ENCODE data around the gene UBXN11. TPM values are rescaled to one million over a fixed set of nuclear protein-coding genes. Genes with fewer than 3 reads are reported as not detected.

UBXN11 gene
- total and polyA plus RNA-seq, 2 of the 13 experiments (the other 11 are each of a cell fraction or from before 2014, with no cell fraction given), result 9.3 to 10.4 TPM

GRCh38 chr1:26233903-26234643 lies 72.4 kb downstream of the UBXN11 start, which contains the start of gene CEP85 (continued):
- TF ChIP-seq ZHX1 (CRISPR knock-in tag; IDR thresholded peaks at IDR 0.05; ENCODE audit: low read depth) (no peak), CENPT (CRISPR knock-in tag; IDR thresholded peaks at IDR 0.05; ENCODE audit: low read depth) (no peak; the same call in none of the 2 replicates), ZNF83 (CRISPR knock-in tag; IDR thresholded peaks at IDR 0.05; ENCODE audit: borderline replicate concordance) (peak; percentile 22), ZNF224 (CRISPR knock-in tag; IDR thresholded peaks at IDR 0.05) (peak; percentile 87; the same call in 1 of the 2 replicates), RAD21 (CRISPR knock-in tag; IDR thresholded peaks at IDR 0.05) (peak; percentile 82), ZNF784 (CRISPR knock-in tag; IDR thresholded peaks at IDR 0.05; ENCODE audit: borderline replicate concordance) (peak; percentile 49; the same call in 1 of the 2 replicates), TBL1XR1 (IDR thresholded peaks at IDR 0.05; ENCODE audit: borderline replicate concordance, low read length, partially characterized antibody) (peak; percentile 10), TFDP2 (CRISPR knock-in tag; IDR thresholded peaks at IDR 0.05) (peak; percentile 91), NBN (conservative IDR thresholded peaks at IDR 0.05) (no peak), ZNF280B (CRISPR knock-in tag; IDR thresholded peaks at IDR 0.05; ENCODE audit: borderline replicate concordance) (peak; percentile 77), ZNF335 (CRISPR knock-in tag; IDR thresholded peaks at IDR 0.05) (no peak), SNRNP70 (IDR thresholded peaks at IDR 0.05; ENCODE audit: low read depth, low read length) (no peak), PRMT3 (CRISPR knock-in tag; IDR thresholded peaks at IDR 0.05; ENCODE audit: borderline replicate concordance, low read depth) (no peak; the same call in 1 of the 2 replicates), CBX2 (IDR thresholded peaks at IDR 0.05; ENCODE audit: low read depth, low read length) (no peak), CBX2 (CRISPR knock-in tag; IDR thresholded peaks at IDR 0.05; ENCODE audit: low read depth) (no peak), ATF7 (IDR thresholded peaks at IDR 0.05) (no peak), ATF7 (CRISPR knock-in tag; IDR thresholded peaks at IDR 0.05) (0 out of 2 replicates have a peak, but pooled peaks have one; percentile 29), ZEB1 (IDR thresholded peaks at IDR 0.05; ENCODE audit: insufficient replicate concordance, low read depth) (peak; percentile 50), PHB2 (IDR thresholded peaks at IDR 0.05; ENCODE audit: partially characterized antibody) (no peak), HDAC6 (IDR thresholded peaks at IDR 0.05; ENCODE audit: low read depth, low read length) (no peak)
- TF ChIP-seq, protein P1, sequence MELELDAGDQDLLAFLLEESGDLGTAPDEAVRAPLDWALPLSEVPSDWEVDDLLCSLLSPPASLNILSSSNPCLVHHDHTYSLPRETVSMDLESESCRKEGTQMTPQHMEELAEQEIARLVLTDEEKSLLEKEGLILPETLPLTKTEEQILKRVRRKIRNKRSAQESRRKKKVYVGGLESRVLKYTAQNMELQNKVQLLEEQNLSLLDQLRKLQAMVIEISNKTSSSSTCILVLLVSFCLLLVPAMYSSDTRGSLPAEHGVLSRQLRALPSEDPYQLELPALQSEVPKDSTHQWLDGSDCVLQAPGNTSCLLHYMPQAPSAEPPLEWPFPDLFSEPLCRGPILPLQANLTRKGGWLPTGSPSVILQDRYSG (CRISPR knock-in tag; IDR thresholded peaks at IDR 0.05), result no peak
